Neural progenitor cell (in vitro differentiated cells): ENCODE measurements around the gene ITGA11. TPM values are rescaled to one million over a fixed set of nuclear protein-coding genes. Genes with fewer than 3 reads are reported as not detected.
A peak's percentile ranks its signal among the peaks of the same experiment; 100 is the strongest.

ENCODE experiments used
- DNase-seq: peaks from one replicate; pipeline ENCODE4 v3.0.0-alpha.2; 2016; ENCODE audit warnings: low spot score
- H2AFZ ChIP-seq: fragments of 200-600 bp; sonication (generic); replicated peaks from 2 replicates; pipeline ENCODE4 v1.6.1; 2016; ENCODE audit warnings: antibody characterized with exemption
- H3F3A ChIP-seq: fragments of 200-600 bp; sonication (generic); 2 replicates; pipeline ENCODE4 v1.6.1; 2016; ENCODE audit warnings: antibody characterized with exemption, low read depth
- H3K27ac ChIP-seq: fragments of 200-600 bp; sonication (generic); 2 replicates; pipeline ENCODE4 v1.5.1; 2016; ENCODE audit warnings: mild to moderate bottlenecking
- H3K27me3 ChIP-seq: fragments of 200-600 bp; sonication (generic); 2 replicates; pipeline ENCODE4 v1.6.1; 2016; ENCODE audit warnings: mild to moderate bottlenecking, moderate library complexity
- H3K36me3 ChIP-seq: fragments of 200-600 bp; sonication (generic); 2 replicates; pipeline ENCODE4 v1.5.1; 2016
- H3K4me1 ChIP-seq: fragments of 200-600 bp; sonication (generic); 2 replicates; pipeline ENCODE4 v1.6.1; 2016; ENCODE audit warnings: mixed run types
- H3K4me2 ChIP-seq: fragments of 200-600 bp; sonication (generic); 2 replicates; pipeline ENCODE4 v1.6.1; 2016
- H3K4me3 ChIP-seq: fragments of 200-600 bp; sonication (generic); 2 replicates; pipeline ENCODE4 v1.5.1; 2016
- H3K79me2 ChIP-seq: fragments of 200-600 bp; sonication (generic); 2 replicates; pipeline ENCODE4 v1.6.1; 2016; ENCODE audit warnings: low read depth
- H3K9ac ChIP-seq: fragments of 200-600 bp; sonication (generic); 2 replicates; pipeline ENCODE4 v1.6.1; 2016
- H3K9me3 ChIP-seq: fragments of 200-600 bp; sonication (generic); 2 replicates; pipeline ENCODE4 v1.5.1; 2016; ENCODE audit warnings: low read depth
- H4K20me1 ChIP-seq: fragments of 200-600 bp; sonication (generic); 2 replicates; pipeline ENCODE4 v1.6.1; 2016; ENCODE audit warnings: low read depth
- H3K27ac Mint-ChIP-seq: 3 replicates; pipeline ENCODE4 v1.8.0; 2021; ENCODE audit warnings: mixed read lengths
- H3K27me3 Mint-ChIP-seq: 2 replicates; pipeline ENCODE4 v1.8.0; 2022; ENCODE audit warnings: low read depth, mild to moderate bottlenecking, inconsistent platforms, moderate library complexity, mixed read lengths; ENCODE audit not compliant: insufficient read depth
- H3K36me3 Mint-ChIP-seq: 3 replicates; pipeline ENCODE4 v1.8.0; 2021; ENCODE audit warnings: mixed read lengths
- H3K4me1 Mint-ChIP-seq: 3 replicates; pipeline ENCODE4 v1.8.0; 2021; ENCODE audit warnings: mixed read lengths
- H3K4me3 Mint-ChIP-seq: 3 replicates; pipeline ENCODE4 v1.8.0; 2021; ENCODE audit warnings: mild to moderate bottlenecking, moderate library complexity, mixed read lengths
- H3K9me3 Mint-ChIP-seq: 3 replicates; pipeline ENCODE4 v1.8.0; 2020; ENCODE audit warnings: mixed read lengths
- CTCF ChIP-seq: fragments of 200-600 bp; sonication (generic); IDR thresholded peaks from 2 replicates; pipeline ENCODE4 v1.5.1; 2017; ENCODE audit warnings: antibody characterized with exemption, mild to moderate bottlenecking
- EZH2 ChIP-seq: fragments of 200-600 bp; sonication (generic); IDR thresholded peaks from 2 replicates; pipeline ENCODE4 v1.6.1; 2017; ENCODE audit warnings: antibody characterized with exemption, mild to moderate bottlenecking, moderate library complexity
- EZH2phosphoT487 ChIP-seq: fragments of 200-600 bp; sonication (generic); IDR thresholded peaks from 2 replicates; pipeline ENCODE4 v1.6.1; 2017; ENCODE audit warnings: antibody characterized with exemption
- total RNA-seq: library from RNA; depleted of rRNA; stranded (reverse); fragments of >200 nt; gene quantifications from 2 replicates; pipeline ENCODE4 v1.2.3, GENCODE V29; 2015; ENCODE audit warnings: low replicate concordance

Gene ITGA11
- total RNA-seq, 1 donor from 2014 or later: not detected

GRCh38 chr15:68389936-68390817 lies 41.8 kb downstream of the ITGA11 start:
- Histone ChIP-seq H3K9me3 (no peaks in the 10 kb centered on the region), H3K27me3 (no peaks in the 10 kb centered on the region), H3K4me1 (no peaks in the 10 kb centered on the region), H2AFZ (peak overlapping the region; percentile 46), H3K9ac (no peak overlapping the region), H3K4me3 (no peak overlapping the region), H3F3A (no peaks in the 10 kb centered on the region), H3K79me2 (no peaks in the 10 kb centered on the region), H3K36me3 (no peaks in the 10 kb centered on the region), H3K27ac (no peak overlapping the region), H3K4me2 (no peak overlapping the region), H4K20me1 (no peaks in the 10 kb centered on the region)
- TF ChIP-seq CTCF: no peak
- no peak for TF ChIP-seq EZH2
- TF ChIP-seq EZH2phosphoT487: no peak
- no peak overlapping the region for H3K27ac Mint-ChIP-seq
- no peak for DNase-seq
- H3K4me1 Mint-ChIP-seq: no peaks in the 10 kb centered on the region
- no peaks in the 10 kb centered on the region for H3K36me3 Mint-ChIP-seq
- peaks cover 6% of the 10 kb centered on the region for H3K27me3 Mint-ChIP-seq
- peaks cover 5% of the 10 kb centered on the region for H3K9me3 Mint-ChIP-seq
- no peak overlapping the region for H3K4me3 Mint-ChIP-seq

GRCh38 chr15:68389041-68389930 lies 42.7 kb downstream of the ITGA11 start:
- H3K4me2 ChIP-seq: no peak overlapping the region
- no peaks in the 10 kb centered on the region for H3F3A ChIP-seq
- peak overlapping the region; percentile 46 for H2AFZ ChIP-seq
- H4K20me1 ChIP-seq: no peaks in the 10 kb centered on the region
- no peak overlapping the region for H3K27ac ChIP-seq
- H3K79me2 ChIP-seq: no peaks in the 10 kb centered on the region
- Mint-ChIP-seq H3K4me1 (no peaks in the 10 kb centered on the region), H3K4me3 (no peak overlapping the region), H3K9me3 (peaks cover 5% of the 10 kb centered on the region), H3K27ac (no peak overlapping the region), H3K27me3 (peaks cover 1% of the 10 kb centered on the region), H3K36me3 (no peaks in the 10 kb centered on the region)
- no peaks in the 10 kb centered on the region for H3K9me3 ChIP-seq
- DNase-seq: no peak
- no peak overlapping the region for H3K4me3 ChIP-seq
- no peak for TF ChIP-seq EZH2phosphoT487
- no peak for TF ChIP-seq CTCF
- no peak for TF ChIP-seq EZH2
- H3K9ac ChIP-seq: no peak overlapping the region
- H3K27me3 ChIP-seq: no peaks in the 10 kb centered on the region
- H3K36me3 ChIP-seq: no peaks in the 10 kb centered on the region
- H3K4me1 ChIP-seq: no peaks in the 10 kb centered on the region

DNA sequence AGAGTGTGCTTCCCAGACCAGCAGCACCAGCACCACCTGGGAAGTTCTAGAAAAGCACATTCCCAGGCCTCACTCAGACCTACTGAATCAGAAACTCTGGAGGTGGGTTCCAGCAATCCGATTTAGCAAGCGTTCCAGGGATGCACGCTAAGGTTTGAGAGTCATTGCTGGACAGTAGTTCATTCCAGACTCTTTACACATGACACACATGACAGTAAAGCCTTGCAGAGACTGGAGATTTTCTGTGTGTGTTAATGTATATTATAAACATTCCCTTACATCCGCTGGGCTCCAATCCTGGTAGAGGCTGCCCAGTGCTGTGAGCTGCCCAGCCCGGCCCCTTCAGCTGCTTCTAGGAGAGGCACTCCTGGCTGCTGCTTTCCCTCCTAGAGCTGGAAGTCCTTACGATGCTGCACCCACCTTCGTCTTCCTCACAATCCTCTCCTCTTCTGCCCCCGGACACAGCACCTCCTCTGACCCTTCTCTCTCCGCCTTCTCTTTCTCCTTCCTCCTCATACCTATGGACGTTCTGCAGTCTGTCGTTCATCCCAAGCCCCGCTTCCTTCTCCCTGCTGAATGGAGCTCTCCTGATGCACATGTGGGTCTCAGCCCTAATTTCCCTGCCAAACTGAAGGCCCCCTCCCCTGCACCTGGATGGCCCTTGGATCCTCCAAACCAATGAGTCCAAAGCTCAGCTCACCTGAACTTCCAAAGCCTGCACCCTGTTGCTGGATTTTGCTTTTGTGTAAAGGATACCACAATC lies 44.4 kb downstream of the ITGA11 start:
- H3K27ac Mint-ChIP-seq: no peak overlapping the region
- peaks cover 7% of the 10 kb centered on the region for H3K9me3 Mint-ChIP-seq
- TF ChIP-seq CTCF: no peak
- no peak for TF ChIP-seq EZH2
- TF ChIP-seq EZH2phosphoT487: no peak
- H3K9ac ChIP-seq: no peak overlapping the region
- H3K27ac ChIP-seq: no peak overlapping the region
- no peaks in the 10 kb centered on the region for H3K4me1 ChIP-seq
- DNase-seq: no peak
- H3K4me3 Mint-ChIP-seq: no peak overlapping the region
- no peaks in the 10 kb centered on the region for H3K27me3 ChIP-seq
- no peaks in the 10 kb centered on the region for H3F3A ChIP-seq
- no peak overlapping the region for H3K4me2 ChIP-seq
- H3K4me3 ChIP-seq: no peak overlapping the region
- H3K79me2 ChIP-seq: no peaks in the 10 kb centered on the region
- no peaks in the 10 kb centered on the region for H3K36me3 Mint-ChIP-seq
- no peaks in the 10 kb centered on the region for H3K9me3 ChIP-seq
- no peaks in the 10 kb centered on the region for H3K36me3 ChIP-seq
- no peaks in the 10 kb centered on the region for H4K20me1 ChIP-seq
- no peaks in the 10 kb centered on the region for H3K4me1 Mint-ChIP-seq
- no peak overlapping the region for H2AFZ ChIP-seq
- no peaks in the 10 kb centered on the region for H3K27me3 Mint-ChIP-seq
